Smooth muscle cell (in vitro differentiated cells): ENCODE data around the gene SPNS3. TPM values are rescaled to one million over a fixed set of nuclear protein-coding genes. Genes with fewer than 3 reads are reported as not detected.
A peak's percentile ranks its signal among the peaks of the same experiment; 100 is the strongest.

ENCODE experiments used
- DNase-seq: peaks from one replicate; lab custom pipeline; 2025; ENCODE audit not compliant: unreplicated experiment; lab: John Stamatoyannopoulos, UW
- H2AFZ ChIP-seq: fragments of 200-600 bp; sonication (generic); 2 replicates; pipeline ENCODE4 v1.6.0; 2016; ENCODE audit warnings: antibody characterized with exemption, low read depth, mild to moderate bottlenecking
- H3F3A ChIP-seq: fragments of 200-600 bp; sonication (generic); 2 replicates; pipeline ENCODE4 v1.6.0; 2017; ENCODE audit warnings: antibody characterized with exemption, low read depth
- H3K27ac ChIP-seq: fragments of 200-600 bp; sonication (generic); 2 replicates; pipeline ENCODE4 v1.5.1; 2016; ENCODE audit warnings: low read depth, mild to moderate bottlenecking
- H3K27me3 ChIP-seq: fragments of 200-600 bp; sonication (generic); 2 replicates; pipeline ENCODE4 v1.6.1; 2016; ENCODE audit warnings: low read depth, mild to moderate bottlenecking
- H3K36me3 ChIP-seq: fragments of 200-600 bp; sonication (generic); 2 replicates; pipeline ENCODE4 v1.5.1; 2016; ENCODE audit warnings: low read depth
- H3K4me1 ChIP-seq: fragments of 200-600 bp; sonication (generic); 2 replicates; pipeline ENCODE4 v1.5.1; 2016; ENCODE audit warnings: low read depth
- H3K4me2 ChIP-seq: fragments of 200-600 bp; sonication (generic); 2 replicates; pipeline ENCODE4 v1.6.0; 2016; ENCODE audit warnings: mild to moderate bottlenecking
- H3K4me3 ChIP-seq: fragments of 200-600 bp; sonication (generic); 2 replicates; pipeline ENCODE4 v1.5.1; 2016; ENCODE audit warnings: mild to moderate bottlenecking
- H3K79me2 ChIP-seq: fragments of 200-600 bp; sonication (generic); 2 replicates; pipeline ENCODE4 v1.6.0; 2016; ENCODE audit warnings: low read depth, mild to moderate bottlenecking
- H3K9ac ChIP-seq: fragments of 200-600 bp; sonication (generic); 2 replicates; pipeline ENCODE4 v1.6.0; 2016; ENCODE audit warnings: low read depth
- H3K9me3 ChIP-seq: fragments of 200-600 bp; sonication (generic); replicated peaks from 2 replicates; pipeline ENCODE4 v1.5.1; 2016; ENCODE audit warnings: low read depth
- H4K20me1 ChIP-seq: fragments of 200-600 bp; sonication (generic); 2 replicates; pipeline ENCODE4 v1.6.0; 2016; ENCODE audit warnings: low read depth
- WGBS: methylation state at CpG from one replicate; pipeline ENCODE4 v1.1.7; 2016; ENCODE audit warnings: low lambda C conversion rate; 5-methylcytosine and 5-hydroxymethylcytosine counted together
- polyA plus RNA-seq: library from polyadenylated mRNA; unstranded; fragments of >200 nt; fragmentation: Nextera tagmentation; extraction: Ambion mirVana; gene quantifications from 2 replicates; pipeline ENCODE4 v1.2.1, GENCODE V29; 2016
- total RNA-seq: library from RNA; depleted of rRNA; stranded (reverse); fragments of >200 nt; gene quantifications from 2 replicates; pipeline ENCODE4 v1.2.3, GENCODE V29; 2014
- TF ChIP-seq, protein P1 (sequence below): fragments of 200-600 bp; sonication (generic); IDR thresholded peaks from 2 replicates; pipeline ENCODE4 v1.5.1; 2017; ENCODE audit warnings: borderline replicate concordance, mild to moderate bottlenecking, antibody characterized with exemption; ENCODE audit not compliant: insufficient read depth, poor library complexity, severe bottlenecking

The SPNS3 gene
- total and polyA plus RNA-seq, 2 experiments from 2014 or later: not detected

DNA sequence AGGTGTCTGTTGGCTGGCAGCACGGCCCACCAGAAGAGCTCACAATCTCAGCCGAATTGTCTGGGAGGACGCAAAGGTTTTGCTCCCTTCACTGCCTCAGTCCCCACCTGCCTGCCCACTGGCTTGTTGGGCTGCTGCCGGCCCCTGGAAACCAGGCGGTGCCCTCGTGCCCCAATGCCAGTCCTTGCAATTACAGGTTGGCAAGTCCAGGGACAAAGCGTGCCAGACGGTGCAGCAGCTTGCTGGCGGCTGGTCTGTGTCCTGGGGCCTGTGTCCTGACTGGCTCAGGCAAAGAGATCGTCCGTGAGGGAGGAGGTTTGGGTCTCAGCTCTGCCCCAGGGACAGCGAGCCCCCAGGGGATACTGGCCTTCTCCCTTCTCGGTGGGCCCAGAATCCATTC, 40.4 kb downstream of the SPNS3 start:
- Histone ChIP-seq H4K20me1 (no peaks in the 10 kb centered on the region), H3K9ac (no peak overlapping the region), H3K4me2 (no peak overlapping the region), H3K4me1 (peaks cover 14% of the 10 kb centered on the region), H3K9me3 (no peaks in the 10 kb centered on the region), H3F3A (no peaks in the 10 kb centered on the region), H3K36me3 (no peaks in the 10 kb centered on the region), H3K27ac (no peak overlapping the region), H3K79me2 (no peaks in the 10 kb centered on the region), H3K4me3 (no peak overlapping the region), H3K27me3 (no peaks in the 10 kb centered on the region), H2AFZ (no peak overlapping the region)
- no peak for DNase-seq
- 90% methylated on average over 13 of the region's 13 CpGs for WGBS
- TF ChIP-seq, protein P1, sequence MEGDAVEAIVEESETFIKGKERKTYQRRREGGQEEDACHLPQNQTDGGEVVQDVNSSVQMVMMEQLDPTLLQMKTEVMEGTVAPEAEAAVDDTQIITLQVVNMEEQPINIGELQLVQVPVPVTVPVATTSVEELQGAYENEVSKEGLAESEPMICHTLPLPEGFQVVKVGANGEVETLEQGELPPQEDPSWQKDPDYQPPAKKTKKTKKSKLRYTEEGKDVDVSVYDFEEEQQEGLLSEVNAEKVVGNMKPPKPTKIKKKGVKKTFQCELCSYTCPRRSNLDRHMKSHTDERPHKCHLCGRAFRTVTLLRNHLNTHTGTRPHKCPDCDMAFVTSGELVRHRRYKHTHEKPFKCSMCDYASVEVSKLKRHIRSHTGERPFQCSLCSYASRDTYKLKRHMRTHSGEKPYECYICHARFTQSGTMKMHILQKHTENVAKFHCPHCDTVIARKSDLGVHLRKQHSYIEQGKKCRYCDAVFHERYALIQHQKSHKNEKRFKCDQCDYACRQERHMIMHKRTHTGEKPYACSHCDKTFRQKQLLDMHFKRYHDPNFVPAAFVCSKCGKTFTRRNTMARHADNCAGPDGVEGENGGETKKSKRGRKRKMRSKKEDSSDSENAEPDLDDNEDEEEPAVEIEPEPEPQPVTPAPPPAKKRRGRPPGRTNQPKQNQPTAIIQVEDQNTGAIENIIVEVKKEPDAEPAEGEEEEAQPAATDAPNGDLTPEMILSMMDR: no peak

DNA sequence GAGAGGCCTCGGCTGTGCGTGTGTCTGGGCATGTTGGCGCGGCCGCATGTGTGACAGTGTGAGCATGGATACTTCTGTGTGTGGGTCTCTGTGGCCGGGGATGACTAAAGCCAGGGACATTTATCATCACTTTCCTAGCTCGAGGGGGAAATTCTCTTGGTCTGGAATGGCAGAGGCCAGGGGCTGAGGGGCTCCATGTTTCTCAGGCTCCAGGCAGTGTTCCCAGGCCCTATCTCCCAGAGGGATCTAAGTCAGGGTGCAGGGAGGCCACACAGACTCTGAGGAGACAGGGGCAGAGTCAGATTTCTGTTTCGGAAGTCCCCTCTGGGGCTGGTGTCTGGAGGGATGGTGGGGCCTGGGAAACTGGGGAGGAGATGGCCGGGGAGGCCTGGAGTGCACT, 41.3 kb downstream of the SPNS3 start:
- no peak overlapping the region for H3K4me3 ChIP-seq
- 51% methylated on average over 9 of the region's 9 CpGs for WGBS
- peak overlapping the region; percentile 52 for H3K27ac ChIP-seq
- no peaks in the 10 kb centered on the region for H3K27me3 ChIP-seq
- H4K20me1 ChIP-seq: no peaks in the 10 kb centered on the region
- H3K9me3 ChIP-seq: no peaks in the 10 kb centered on the region
- H2AFZ ChIP-seq: no peak overlapping the region
- no peaks in the 10 kb centered on the region for H3K36me3 ChIP-seq
- H3K9ac ChIP-seq: no peak overlapping the region
- peaks cover 14% of the 10 kb centered on the region for H3K4me1 ChIP-seq
- TF ChIP-seq, protein P1: no peak
- no peaks in the 10 kb centered on the region for H3K79me2 ChIP-seq
- DNase-seq: no peak
- H3K4me2 ChIP-seq: peak overlapping the region; percentile 17
- no peaks in the 10 kb centered on the region for H3F3A ChIP-seq

DNA sequence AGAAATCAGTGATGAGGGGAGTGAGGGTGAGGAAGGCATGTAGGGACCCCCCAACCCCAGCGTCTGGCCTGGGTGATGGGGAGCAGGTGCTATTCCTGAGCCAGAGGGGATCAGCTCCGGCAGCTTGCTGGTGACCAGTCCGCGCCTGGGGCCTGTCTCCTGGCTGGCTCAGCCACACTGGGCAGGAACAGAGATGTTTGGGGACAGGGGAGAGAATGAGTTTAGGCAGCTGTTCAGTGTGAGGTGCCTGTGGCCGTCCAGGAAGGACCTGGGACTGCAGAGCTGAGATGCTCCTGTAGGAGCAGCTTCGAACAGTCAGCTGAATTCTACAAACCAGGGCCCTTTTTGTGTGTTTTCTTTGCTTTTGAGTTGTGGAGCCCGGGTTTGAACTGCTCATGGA, 41.7 kb downstream of the SPNS3 start:
- Histone ChIP-seq H3K27ac (peak overlapping the region; percentile 52), H2AFZ (no peak overlapping the region), H3K4me2 (peak overlapping the region; percentile 17), H3K9me3 (no peaks in the 10 kb centered on the region), H3K79me2 (no peaks in the 10 kb centered on the region), H3K9ac (no peak overlapping the region), H4K20me1 (no peaks in the 10 kb centered on the region), H3K36me3 (no peaks in the 10 kb centered on the region), H3F3A (no peaks in the 10 kb centered on the region), H3K27me3 (no peaks in the 10 kb centered on the region), H3K4me3 (no peak overlapping the region), H3K4me1 (peaks cover 14% of the 10 kb centered on the region)
- TF ChIP-seq, protein P1: no peak
- 74% methylated on average over 7 of the region's 7 CpGs for WGBS
- no peak for DNase-seq

DNA sequence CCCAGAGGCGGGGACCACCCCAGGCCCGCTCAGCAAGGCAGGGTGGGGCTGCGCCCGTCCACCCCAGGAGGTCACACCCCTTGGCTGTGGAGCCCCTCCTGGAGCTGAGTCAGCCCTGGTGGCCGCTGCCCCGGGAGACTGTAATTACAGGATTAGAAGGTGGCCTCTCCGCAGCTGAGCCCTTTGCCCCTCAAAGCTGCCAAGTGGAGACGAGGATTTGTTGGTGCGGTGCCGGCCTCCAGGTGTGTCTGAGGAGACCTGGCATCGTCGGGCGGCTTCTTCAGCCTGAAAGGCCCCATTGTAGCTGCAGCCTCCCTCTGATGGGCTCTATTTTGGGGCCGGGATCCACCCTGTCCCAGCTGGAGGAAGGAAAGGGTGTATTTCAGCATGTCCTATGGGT, 42.3 kb downstream of the SPNS3 start:
- WGBS: 72% methylated on average over 14 of the region's 14 CpGs
- DNase-seq: no peak
- H3F3A ChIP-seq: no peaks in the 10 kb centered on the region
- H3K4me1 ChIP-seq: peaks cover 14% of the 10 kb centered on the region
- H3K4me3 ChIP-seq: no peak overlapping the region
- H3K27me3 ChIP-seq: no peaks in the 10 kb centered on the region
- no peaks in the 10 kb centered on the region for H3K36me3 ChIP-seq
- TF ChIP-seq, protein P1: no peak
- H3K27ac ChIP-seq: peak overlapping the region; percentile 52
- no peak overlapping the region for H3K9ac ChIP-seq
- H4K20me1 ChIP-seq: no peaks in the 10 kb centered on the region
- H3K79me2 ChIP-seq: no peaks in the 10 kb centered on the region
- H2AFZ ChIP-seq: no peak overlapping the region
- no peak overlapping the region for H3K4me2 ChIP-seq
- no peaks in the 10 kb centered on the region for H3K9me3 ChIP-seq
